Adrenal gland (tissue), 12 donors: ENCODE measurements around the gene CSK. TPM values are rescaled to one million over a fixed set of nuclear protein-coding genes. Genes with fewer than 3 reads are reported as not detected.

Experiments
- DNase-seq, 7 donors: peaks; one replicate each; pipeline ENCODE4 v3.0.0-alpha.2; 2019 to 2020
- H3K27ac ChIP-seq, 5 donors: fragments of 200-600 bp; sonication (generic) in 4 of 5; 1 replicate in 3 of 5; 2 replicates in 2 of 5; pipeline versions ENCODE4 v1.5.1 to v1.8.0; 2016 to 2020; ENCODE audit warnings: mild to moderate bottlenecking in 1 of 5
- H3K27me3 ChIP-seq: fragments of 200-600 bp; 2 replicates; pipeline ENCODE4 v1.8.0; 2021
- H3K36me3 ChIP-seq, 2 donors: fragments of 200-600 bp; replicated peaks in 1 of 2; 1 replicate in 1 of 2; 2 replicates in 1 of 2; pipeline versions ENCODE4 v1.5.1 to v1.8.0; 2018 to 2022
- H3K4me1 ChIP-seq, 2 donors: fragments of 200-600 bp; replicated peaks in 1 of 2; 1 replicate in 1 of 2; 2 replicates in 1 of 2; pipeline versions ENCODE4 v1.5.1 to v1.8.0; 2018 to 2021
- H3K4me3 ChIP-seq, 4 donors: fragments of 200-600 bp; sonication (generic) in 3 of 4; one replicate each; pipeline ENCODE4 v1.5.1; 2016 to 2018
- H3K9me3 ChIP-seq, 3 donors: fragments of 200-600 bp; sonication (generic) in 1 of 3; replicated peaks in 1 of 3; 1 replicate in 2 of 3; 2 replicates in 1 of 3; pipeline versions ENCODE4 v1.5.1 to v1.8.0; 2016 to 2021
- CTCF ChIP-seq, 6 experiments: fragments of 450-650 bp in 4 of 6; fragments of 200-600 bp in 2 of 6; sonication (generic) in 1 of 6; IDR thresholded peaks; 1 replicate in 5 of 6; 2 replicates in 1 of 6; pipeline versions ENCODE4 v1.5.1 to v1.8.0; 2016 to 2021; ENCODE audit warnings: antibody characterized with exemption in 6 of 6, mild to moderate bottlenecking in 2 of 6, moderate library complexity in 1 of 6
- POLR2A ChIP-seq, 2 donors: fragments of 450-650 bp; IDR thresholded peaks; one replicate each; pipeline ENCODE4 v1.6.1; 2017; ENCODE audit warnings: antibody characterized with exemption in 2 of 2, mild to moderate bottlenecking in 2 of 2, moderate library complexity in 1 of 2
- WGBS, 4 donors: extraction: QIAGEN DNeasy Blood & Tissue Kit in 2 of 4; methylation state at CpG; one replicate each; pipeline versions ENCODE4 v1.1.5 to v1.1.7; 2013 to 2017; 5-methylcytosine and 5-hydroxymethylcytosine counted together
- intact Hi-C, 2 donors: fragments of 100-400 bp; cut with DNase I; formaldehyde crosslinking; loops; one replicate each; pipeline versions ENCODE4 v1.14.1 to v1.15.0; 2022 to 2023
- polyA plus RNA-seq, 3 donors: library from polyadenylated mRNA; stranded (reverse); fragments of 200-250 nt in 2 of 3; fragments of 350-450 nt in 1 of 3; fragmentation: Illumina TruSeq in 1 of 3; extraction: RNeasy Lipid Tissue Mini Kit (QIAGEN cat#74804) in 1 of 3; gene quantifications; one replicate each; pipeline ENCODE4 v1.2.3, GENCODE V29; 2013 to 2014
- total RNA-seq, 9 donors: library from RNA; depleted of rRNA in 4 of 9; stranded (reverse); fragments of >200 nt in 4 of 9; fragments of 120-200 nt in 1 of 9; fragmentation: NEBNext Ultra II Directional in 1 of 9; extraction: Animal tissue kit (Norgen Biotek cat#: 25700) in 1 of 9; gene quantifications; one replicate each; pipeline versions ENCODE4 v1.1.0 to v1.2.4, GENCODE V29; 2013 to 2023
- donor health status: healthy with polysubstance abuse.
- donor health status: Bipolar disorder and iron deficiency.
- donor health status: DM: yes; HTN: yes; CAD: no.
- donor health status: DM: no; HTN: no; CAD: no.
- donor health status: DM: no; HTN: no; CAD: no.
- donor health status: DM: yes; HTN: yes; CAD: no.

Gene CSK
- total and polyA plus RNA-seq, 12 donors: 10.9 to 59.4 (median 27.6) TPM

- intact Hi-C loops: no loop called here
- TF ChIP-seq POLR2A (IDR thresholded peaks at IDR 0.05) (no peak), CTCF (IDR thresholded peaks at IDR 0.05) (no peak)
- Histone ChIP-seq H3K4me1 (peaks cover 5 to 7% of the 10 kb centered on the region in 2 donors), H3K27me3 (no peaks in the 10 kb centered on the region), H3K27ac (no peak overlapping the region), H3K9me3 (no peaks in the 10 kb centered on the region), H3K4me3 (no peak overlapping the region), H3K36me3 (peaks cover 0 to 9% of the 10 kb centered on the region in 2 donors)
- no peak for DNase-seq
- 78 to 84% (median 83%) methylated on average over 17 to 18 of the region's 18 CpGs for WGBS, 4 donors
These were observed 26.4 kb downstream of the CSK start for GRCh38 chr15:74808078-74808839.

GRCh38 chr15:74808840-74809229 is 27.0 kb downstream of the CSK start:
- no peaks in the 10 kb centered on the region for H3K27me3 ChIP-seq
- no peak for DNase-seq
- H3K9me3 ChIP-seq: no peaks in the 10 kb centered on the region
- intact Hi-C loops: no loop called here
- WGBS, 4 donors: 75 to 78% (median 77%) methylated on average over 4 of the region's 4 CpGs
- no peak overlapping the region for H3K4me3 ChIP-seq
- peaks cover 5 to 7% of the 10 kb centered on the region in 2 donors for H3K4me1 ChIP-seq
- H3K36me3 ChIP-seq: peaks cover 0 to 3% of the 10 kb centered on the region in 2 donors
- TF ChIP-seq CTCF (IDR thresholded peaks at IDR 0.05) (no peak), POLR2A (IDR thresholded peaks at IDR 0.05) (no peak)
- H3K27ac ChIP-seq: no peak overlapping the region

GRCh38 chr15:74809242-74809641 is 27.4 kb downstream of the CSK start:
- peaks cover 5 to 10% of the 10 kb centered on the region in 2 donors for H3K4me1 ChIP-seq
- intact Hi-C loops: no loop called here
- WGBS, 4 donors: 86 to 91% (median 89%) methylated on average over 5 of the region's 5 CpGs
- TF ChIP-seq POLR2A (IDR thresholded peaks at IDR 0.05): no peak
- no peak for TF ChIP-seq CTCF (IDR thresholded peaks at IDR 0.05)
- no peak for DNase-seq
- H3K36me3 ChIP-seq: no peaks in the 10 kb centered on the region
- no peaks in the 10 kb centered on the region for H3K27me3 ChIP-seq
- no peak overlapping the region for H3K27ac ChIP-seq
- H3K4me3 ChIP-seq: no peak overlapping the region
- no peaks in the 10 kb centered on the region for H3K9me3 ChIP-seq

GRCh38 chr15:74809956-74810355 is 28.1 kb downstream of the CSK start:
- TF ChIP-seq POLR2A (IDR thresholded peaks at IDR 0.05): no peak
- TF ChIP-seq CTCF (IDR thresholded peaks at IDR 0.05): no peak
- no peak overlapping the region for H3K27ac ChIP-seq
- DNase-seq: no peak
- H3K4me3 ChIP-seq: no peak overlapping the region
- 90 to 96% (median 94%) methylated on average over 3 of the region's 3 CpGs for WGBS, 4 donors
- intact Hi-C loops: no loop called here
- H3K9me3 ChIP-seq: no peaks in the 10 kb centered on the region
- H3K4me1 ChIP-seq: peaks cover 10 to 17% of the 10 kb centered on the region in 2 donors
- H3K36me3 ChIP-seq: no peaks in the 10 kb centered on the region
- no peaks in the 10 kb centered on the region for H3K27me3 ChIP-seq
